ENCODE data around the gene SLC44A4.
"Not testable (repeated sequence)": the region's sequence is repeated elsewhere in the genome, so short reads cannot be mapped to it uniquely, and the experiment has no call there.

The SLC44A4 gene

GRCh38 chr6:31878726-31879125 lies at the start of gene SLC44A4:
TSS of gene SLC44A4 (minus strand) at chr6:31878997. CDS start at chr6:31878980, 17 bp downstream.
- no peak for DNase-seq

GRCh38 chr6:31928672-31928939 lies 49.8 kb upstream of the SLC44A4 start:
- DNase-seq = no peak

GRCh38 chr6:31927863-31928671 lies 49.3 kb upstream of the SLC44A4 start:
- DNase-seq = no peak

GRCh38 chr6:31927242-31927862 lies 48.6 kb upstream of the SLC44A4 start, which contains the start of gene C2:
TSS of gene C2 (plus strand) at chr6:31927717. CDS start at chr6:31927753, 36 bp downstream.
- DNase-seq = no peak

- DNase-seq = no peak
These were observed 44.1 kb upstream of the SLC44A4 start for GRCh38 chr6:31922942-31923341.

GRCh38 chr6:31920811-31921210 lies 42.0 kb upstream of the SLC44A4 start:
- DNase-seq = no peak

GRCh38 chr6:31919624-31920303 lies 41.0 kb upstream of the SLC44A4 start:
- no peak for DNase-seq

- DNase-seq = no peak
These were observed 39.4 kb upstream of the SLC44A4 start for GRCh38 chr6:31918069-31918720.

GRCh38 chr6:31915756-31916155 lies 37.0 kb upstream of the SLC44A4 start:
- DNase-seq = no peak

- no peak for DNase-seq
These were observed 36.6 kb upstream of the SLC44A4 start for GRCh38 chr6:31915351-31915750.

- no peak for DNase-seq
These were observed 33.2 kb upstream of the SLC44A4 start for GRCh38 chr6:31911826-31912585.

GRCh38 chr6:31909298-31909697 lies 30.5 kb upstream of the SLC44A4 start:
- not testable (repeated sequence) for DNase-seq

- DNase-seq = no peak
These were observed 30.0 kb upstream of the SLC44A4 start for GRCh38 chr6:31908791-31909190.

GRCh38 chr6:31908255-31908654 lies 29.5 kb upstream of the SLC44A4 start:
- DNase-seq = not testable (repeated sequence)

GRCh38 chr6:31907158-31907813 lies 28.5 kb upstream of the SLC44A4 start:
- no peak for DNase-seq

GRCh38 chr6:31906727-31907126 lies 27.9 kb upstream of the SLC44A4 start:
- DNase-seq = not testable (repeated sequence)

- DNase-seq = no peak
These were observed 27.3 kb upstream of the SLC44A4 start for GRCh38 chr6:31906122-31906521.

GRCh38 chr6:31905041-31905440 lies 26.2 kb upstream of the SLC44A4 start:
- DNase-seq = no peak

- DNase-seq = no peak
These were observed 25.2 kb upstream of the SLC44A4 start for GRCh38 chr6:31903957-31904356.

GRCh38 chr6:31901953-31902643 lies 23.3 kb upstream of the SLC44A4 start, which contains the start of gene ZBTB12:
TSS of gene ZBTB12 (minus strand) at chr6:31902086. CDS start at chr6:31901305, 781 bp downstream.
- DNase-seq = peak; percentile 73

- DNase-seq = no peak
These were observed 22.7 kb upstream of the SLC44A4 start for GRCh38 chr6:31901415-31901952.
